ENCODE results near the gene CDK4.

Gene CDK4

GRCh38 chr12:57755454-57756372, 3.6 kb upstream of the CDK4 start:
- DNase-seq = no peak

GRCh38 chr12:57755194-57755453, 3.0 kb upstream of the CDK4 start:
- no peak for DNase-seq

- peak; percentile 55 for DNase-seq
Measured at GRCh38 chr12:57754411-57755193, 2.5 kb upstream of the CDK4 start, which contains the start of gene MARCHF9. TSS of gene MARCHF9 (plus strand) at chr12:57755103. CDS start at chr12:57755529, 426 bp downstream.

GRCh38 chr12:57753756-57754337, 1.7 kb upstream of the CDK4 start:
- DNase-seq = no peak

GRCh38 chr12:57752668-57753000, 524 bp upstream of the CDK4 start:
- DNase-seq = no peak

GRCh38 chr12:57751432-57751787, 700 bp downstream of the CDK4 start:
- DNase-seq = no peak

- no peak for DNase-seq
Measured at GRCh38 chr12:57750561-57751431, 1.3 kb downstream of the CDK4 start.

- no peak for DNase-seq
Measured at GRCh38 chr12:57749061-57749460, 3.0 kb downstream of the CDK4 start.

GRCh38 chr12:57746025-57746424, 6.1 kb downstream of the CDK4 start:
- DNase-seq = no peak

- DNase-seq = no peak
Measured at GRCh38 chr12:57745485-57745881, 6.6 kb downstream of the CDK4 start.

GRCh38 chr12:57744777-57745484, 7.2 kb downstream of the CDK4 start, which contains the start of gene TSPAN31:
TSS of gene TSPAN31 (plus strand) at chr12:57745039. CDS start at chr12:57745155, 116 bp downstream.
- peak; percentile 98 for DNase-seq

GRCh38 chr12:57744194-57744776, 7.8 kb downstream of the CDK4 start:
- no peak for DNase-seq

GRCh38 chr12:57743769-57744168, 8.3 kb downstream of the CDK4 start:
- no peak for DNase-seq

- DNase-seq = no peak
Measured at GRCh38 chr12:57741844-57742738, 10.0 kb downstream of the CDK4 start.

- no peak for DNase-seq
Measured at GRCh38 chr12:57741413-57741789, 10.7 kb downstream of the CDK4 start.

- no peak for DNase-seq
Measured at GRCh38 chr12:57740656-57741412, 11.3 kb downstream of the CDK4 start.

GRCh38 chr12:57739914-57740538, 12.1 kb downstream of the CDK4 start:
- no peak for DNase-seq

- DNase-seq = no peak
Measured at GRCh38 chr12:57739387-57739786, 12.7 kb downstream of the CDK4 start.

- peak; percentile 72 for DNase-seq
Measured at GRCh38 chr12:57738661-57739237, 13.4 kb downstream of the CDK4 start, which contains the start of gene AGAP2. TSS of gene AGAP2 (minus strand) at chr12:57738742. CDS start at chr12:57738246, 496 bp downstream.

Data from right hindlimb (tissue), 1 donor.